Measurements from ENCODE around the gene NFYC. TPM values are rescaled to one million over a fixed set of nuclear protein-coding genes. Genes with fewer than 3 reads are reported as not detected.

Gene NFYC
- total and polyA plus RNA-seq, 7 donors, result 45.8 to 69.0 (median 58.6) TPM

DNA sequence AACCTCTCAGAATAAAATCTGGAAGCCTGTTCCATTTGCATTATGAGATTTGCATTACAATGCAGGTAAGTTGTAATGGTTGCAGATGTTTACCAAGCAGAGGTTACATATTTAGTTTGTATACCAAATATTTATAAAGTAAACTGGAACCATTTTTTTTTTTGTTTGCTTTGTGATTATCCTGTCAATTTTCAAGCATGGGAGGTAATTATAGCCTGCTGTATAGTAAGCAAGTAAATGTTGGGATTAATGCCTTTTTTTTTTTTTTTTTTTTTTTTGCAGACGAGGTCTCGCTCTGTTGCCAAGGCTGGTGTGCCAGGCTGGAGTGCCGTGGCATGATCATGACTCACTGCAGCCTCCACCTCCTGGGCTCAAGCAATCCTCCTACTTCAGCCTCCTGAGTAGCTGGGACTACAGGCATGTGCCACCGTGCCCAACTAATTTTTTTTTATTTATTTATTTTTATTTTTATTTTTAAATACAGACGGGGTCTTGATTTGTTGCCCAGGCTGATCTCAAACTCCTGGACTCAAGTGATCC lies 21.0 kb downstream of the NFYC start:
- 40 to 61% (median 42%) methylated on average over 4 to 5 of the region's 5 CpGs for WGBS, 3 donors

DNA sequence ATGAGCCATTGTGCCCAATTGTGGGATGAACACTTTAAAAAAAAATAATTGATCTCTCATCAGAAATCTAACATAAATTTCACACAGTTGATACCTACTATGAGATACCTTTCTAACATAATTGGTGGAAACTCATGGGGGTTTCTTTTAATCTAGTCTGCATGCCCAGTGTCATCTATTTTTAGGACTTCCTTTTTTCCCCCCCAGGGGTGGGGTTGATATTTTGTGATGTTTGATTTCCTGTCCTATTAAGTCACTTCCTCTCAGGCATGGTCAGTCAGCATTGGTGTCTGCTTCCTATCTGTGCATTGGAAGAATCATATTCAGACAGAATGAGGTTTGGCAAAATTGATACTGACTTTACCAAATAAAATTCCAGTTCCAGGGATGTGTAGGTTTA lies 21.5 kb downstream of the NFYC start:
- Histone ChIP-seq H3K27me3 (ENCODE audit: insufficient read depth in 3 of 3, low read length in 2 of 3) (no peaks in the 10 kb centered on the region), H3K27ac (peak overlapping the region; percentile 81), H3K9me3 (no peaks in the 10 kb centered on the region), H3K4me1 (peaks cover 77% of the 10 kb centered on the region), H3K4me3 (no peak overlapping the region), H3K36me3 (ENCODE audit: insufficient read depth in 1 of 2, low read depth in 1 of 2) (peaks cover 0 to 3% of the 10 kb centered on the region in 2 donors)
- intact Hi-C loops (cut with DNase I), result no loop called here
- ATAC-seq (no peak), DNase-seq (no peak)
- TF ChIP-seq, protein P1, sequence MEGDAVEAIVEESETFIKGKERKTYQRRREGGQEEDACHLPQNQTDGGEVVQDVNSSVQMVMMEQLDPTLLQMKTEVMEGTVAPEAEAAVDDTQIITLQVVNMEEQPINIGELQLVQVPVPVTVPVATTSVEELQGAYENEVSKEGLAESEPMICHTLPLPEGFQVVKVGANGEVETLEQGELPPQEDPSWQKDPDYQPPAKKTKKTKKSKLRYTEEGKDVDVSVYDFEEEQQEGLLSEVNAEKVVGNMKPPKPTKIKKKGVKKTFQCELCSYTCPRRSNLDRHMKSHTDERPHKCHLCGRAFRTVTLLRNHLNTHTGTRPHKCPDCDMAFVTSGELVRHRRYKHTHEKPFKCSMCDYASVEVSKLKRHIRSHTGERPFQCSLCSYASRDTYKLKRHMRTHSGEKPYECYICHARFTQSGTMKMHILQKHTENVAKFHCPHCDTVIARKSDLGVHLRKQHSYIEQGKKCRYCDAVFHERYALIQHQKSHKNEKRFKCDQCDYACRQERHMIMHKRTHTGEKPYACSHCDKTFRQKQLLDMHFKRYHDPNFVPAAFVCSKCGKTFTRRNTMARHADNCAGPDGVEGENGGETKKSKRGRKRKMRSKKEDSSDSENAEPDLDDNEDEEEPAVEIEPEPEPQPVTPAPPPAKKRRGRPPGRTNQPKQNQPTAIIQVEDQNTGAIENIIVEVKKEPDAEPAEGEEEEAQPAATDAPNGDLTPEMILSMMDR (IDR thresholded peaks at IDR 0.05), result no peak

More for the DNA sequence above, 21.0 kb downstream of the NFYC start:
- TF ChIP-seq, protein P1 (IDR thresholded peaks at IDR 0.05), result no peak
- ATAC-seq, result no peak
- Histone ChIP-seq H3K27ac (peak overlapping the region; percentile 81), H3K27me3 (ENCODE audit: insufficient read depth in 3 of 3, low read length in 2 of 3) (no peaks in the 10 kb centered on the region), H3K36me3 (ENCODE audit: insufficient read depth in 1 of 2, low read depth in 1 of 2) (peaks cover 0 to 3% of the 10 kb centered on the region in 2 donors), H3K4me3 (peak overlapping the region; percentile 75), H3K4me1 (peaks cover 71% of the 10 kb centered on the region), H3K9me3 (no peaks in the 10 kb centered on the region)
- no peak for DNase-seq
- intact Hi-C loops (cut with DNase I), result no loop called here

DNA sequence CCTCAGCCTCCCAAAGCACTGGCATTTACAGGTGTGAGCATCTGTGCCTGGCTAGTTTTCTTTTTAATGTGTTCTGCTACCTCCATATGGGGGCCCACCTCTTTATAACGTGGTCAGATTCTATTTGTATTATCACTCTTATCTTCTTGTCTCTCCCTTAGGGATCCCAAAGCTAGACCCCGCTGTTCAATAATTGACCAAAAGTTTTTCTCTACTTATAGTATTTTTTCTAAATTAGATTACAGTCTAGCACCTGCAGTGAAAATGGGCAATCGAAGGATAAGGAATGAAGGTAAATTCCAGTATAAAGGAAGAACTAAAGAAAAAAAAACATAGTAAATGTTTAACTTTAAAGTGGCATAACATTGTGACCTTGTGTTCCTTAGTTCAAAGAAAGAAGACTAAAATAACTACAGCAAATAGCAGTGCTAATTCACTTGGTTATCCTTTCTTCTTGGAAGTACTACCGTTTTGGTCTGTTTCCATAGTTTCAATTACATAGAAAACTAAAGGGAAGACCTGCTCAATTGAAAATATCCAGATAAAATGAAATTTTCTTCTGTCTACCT lies 24.1 kb downstream of the NFYC start:
- Histone ChIP-seq H3K36me3 (ENCODE audit: insufficient read depth in 1 of 2, low read depth in 1 of 2) (peaks cover 0 to 3% of the 10 kb centered on the region in 2 donors), H3K9me3 (no peaks in the 10 kb centered on the region), H3K27ac (peak overlapping the region; percentile 60), H3K4me1 (peaks cover 81% of the 10 kb centered on the region), H3K27me3 (ENCODE audit: insufficient read depth in 3 of 3, low read length in 2 of 3) (no peaks in the 10 kb centered on the region), H3K4me3 (no peak overlapping the region)
- TF ChIP-seq, protein P1 (IDR thresholded peaks at IDR 0.05), result no peak
- ATAC-seq (no peak), DNase-seq (no peak)
- WGBS, 3 donors, result 50 to 59% (median 51%) methylated on average over 4 of the region's 4 CpGs
- intact Hi-C loops (cut with DNase I), result no loop called here

DNA sequence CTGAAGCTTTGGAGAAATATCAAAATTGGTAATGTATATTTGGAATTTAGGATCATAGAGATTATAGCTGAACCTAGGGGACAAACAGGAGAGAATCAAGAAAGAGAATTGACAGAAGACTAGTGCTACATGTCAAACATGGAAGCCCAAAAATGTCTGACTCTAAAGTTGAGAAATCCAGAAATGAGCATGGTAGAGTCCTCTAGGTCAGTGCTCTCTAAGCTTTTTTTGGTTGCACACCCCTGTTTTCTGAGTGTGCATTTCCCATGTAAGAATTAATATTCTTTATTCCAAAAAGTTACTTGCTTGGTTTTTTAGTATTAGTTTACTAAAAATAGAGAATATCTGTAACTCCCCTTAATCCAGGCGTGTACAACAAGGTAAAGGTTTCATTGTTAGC lies 25.6 kb downstream of the NFYC start:
- 48 to 92% (median 90%) methylated on average over 1 of the region's 1 CpG for WGBS, 3 donors
- Histone ChIP-seq H3K4me1 (peaks cover 73% of the 10 kb centered on the region), H3K36me3 (ENCODE audit: insufficient read depth in 1 of 2, low read depth in 1 of 2) (peaks cover 0 to 3% of the 10 kb centered on the region in 2 donors), H3K9me3 (no peaks in the 10 kb centered on the region), H3K27ac (no peak overlapping the region), H3K4me3 (no peak overlapping the region), H3K27me3 (ENCODE audit: insufficient read depth in 3 of 3, low read length in 2 of 3) (no peaks in the 10 kb centered on the region)
- TF ChIP-seq, protein P1 (IDR thresholded peaks at IDR 0.05), result no peak
- no peak for ATAC-seq
- no peak for DNase-seq
- intact Hi-C loops (cut with DNase I), result no loop called here

DNA sequence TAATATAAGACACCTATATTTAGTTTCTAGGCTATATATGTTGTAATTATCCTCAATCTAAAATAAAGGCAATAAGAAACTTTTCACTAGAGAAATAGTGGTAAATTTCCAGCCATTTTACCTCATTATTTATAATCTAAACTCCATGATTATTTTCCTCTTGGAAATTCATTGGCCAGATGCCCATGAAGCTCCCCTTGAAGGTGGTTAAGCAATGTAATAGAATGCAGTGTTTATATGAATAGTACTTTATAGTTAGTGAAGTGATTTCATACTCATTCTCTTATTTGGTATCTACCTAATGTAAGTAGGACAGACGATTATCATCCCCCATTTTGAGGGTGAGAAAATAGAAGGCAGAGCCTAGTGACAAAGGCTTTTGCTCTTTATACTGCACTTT lies 26.5 kb downstream of the NFYC start:
- intact Hi-C loops (cut with DNase I), result no loop called here
- no peaks in the 10 kb centered on the region for H3K9me3 ChIP-seq
- no peak for ATAC-seq
- no peak overlapping the region for H3K4me3 ChIP-seq
- H3K36me3 ChIP-seq (ENCODE audit: insufficient read depth in 1 of 2, low read depth in 1 of 2), result peaks cover 0 to under 1% of the 10 kb centered on the region in 2 donors
- no peaks in the 10 kb centered on the region for H3K27me3 ChIP-seq (ENCODE audit: insufficient read depth in 3 of 3, low read length in 2 of 3)
- H3K4me1 ChIP-seq, result peaks cover 72% of the 10 kb centered on the region
- DNase-seq, result no peak
- peak overlapping the region; percentile 38 for H3K27ac ChIP-seq
- WGBS, 3 donors, result 30 to 62% (median 53%) methylated on average over 1 of the region's 1 CpG
- TF ChIP-seq, protein P1 (IDR thresholded peaks at IDR 0.05), result no peak

Measured in psoas muscle (tissue), 8 donors.